Endothelial cell of umbilical vein (primary cell): ENCODE measurements around the gene ZG16B. TPM values are rescaled to one million over a fixed set of nuclear protein-coding genes. Genes with fewer than 3 reads are reported as not detected.

Experiments
- BruUV-seq: library from RNA; stranded (reverse); fragments of 400-500 nt; replicated peaks from 2 replicates; lab custom pipeline; 2021; lab: Mats Ljungman, UMichigan
- CTCF ChIA-PET: fragments of 300-600, 350-600 bp; sonication (Branson Sonifier 250); formaldehyde crosslinking; loops from one replicate; lab custom pipeline; 2021; ENCODE audit warnings: antibody characterized with exemption, inconsistent platforms; lab: Charles Lee
- POLR2A ChIA-PET: fragments of 300-600, 350-600 bp; sonication (Branson Sonifier 250); formaldehyde crosslinking; loops from one replicate; lab custom pipeline; 2021; ENCODE audit warnings: antibody characterized with exemption, inconsistent platforms; lab: Charles Lee
- DNase-seq: peaks from one replicate; pipeline ENCODE4 v3.0.0-alpha.2; 2011; ENCODE audit warnings: low read depth, low spot score
- FAIRE-seq: peaks from 2 replicates; lab custom pipeline; 2011; peaks lifted over from hg19 to GRCh38; lab: Jason Lieb, UNC
- H2AFZ ChIP-seq: 2 replicates; pipeline ENCODE4 v1.6.0; 2012; ENCODE audit warnings: low read depth, low read length, control low read depth, inconsistent platforms
- H3K27ac ChIP-seq: 2 replicates; pipeline ENCODE4 v1.5.1; 2011; ENCODE audit warnings: low read depth, mild to moderate bottlenecking, control low read depth, low read length, moderate library complexity; ENCODE audit not compliant: insufficient read depth
- H3K27me3 ChIP-seq, 2 experiments: 2 replicates each; pipeline versions ENCODE4 v1.6.0 to v1.6.1; 2011; ENCODE audit warnings: low read length in 2 of 2, mixed read lengths in 1 of 2; ENCODE audit not compliant: control insufficient read depth in 2 of 2, insufficient read depth in 2 of 2
- H3K36me3 ChIP-seq, 2 experiments: 2 replicates in 1 of 2; 3 replicates in 1 of 2; pipeline ENCODE4 v1.5.1; 2011; ENCODE audit warnings: low read length in 2 of 2, mild to moderate bottlenecking in 1 of 2, moderate library complexity in 1 of 2; ENCODE audit not compliant: control insufficient read depth in 2 of 2, insufficient read depth in 2 of 2; ENCODE audit errors: extremely low read depth in 1 of 2
- H3K4me1 ChIP-seq: 3 replicates; pipeline ENCODE4 v1.5.1; 2011; ENCODE audit warnings: mild to moderate bottlenecking, low read length; ENCODE audit not compliant: control insufficient read depth, insufficient read depth; ENCODE audit errors: extremely low read depth
- H3K4me2 ChIP-seq: 2 replicates; pipeline ENCODE4 v1.6.1; 2011; ENCODE audit warnings: low read length, control low read depth, mixed read lengths; ENCODE audit not compliant: insufficient read depth
- H3K4me3 ChIP-seq, 3 experiments: fragments of 200-600 bp in 1 of 3; sonication (generic), shearing (Covaris generic) in 1 of 3; replicated peaks in 1 of 3; 2 replicates each; pipeline ENCODE4 v1.5.1; 2011 to 2016; ENCODE audit warnings: control low read depth in 3 of 3, low read length in 3 of 3, mild to moderate bottlenecking in 2 of 3, inconsistent platforms in 1 of 3, low read depth in 1 of 3, moderate library complexity in 1 of 3; ENCODE audit not compliant: insufficient read depth in 1 of 3
- H3K79me2 ChIP-seq: 2 replicates; pipeline ENCODE4 v1.6.0; 2012; ENCODE audit warnings: low read length, inconsistent platforms; ENCODE audit not compliant: control insufficient read depth, insufficient read depth
- H3K9ac ChIP-seq: replicated peaks from 2 replicates; pipeline ENCODE3; 2011; ENCODE audit warnings: low read length, control low read depth; ENCODE audit not compliant: insufficient read depth; ENCODE audit errors: extremely low read depth
- H3K9me1 ChIP-seq: replicated peaks from 3 replicates; pipeline ENCODE4 v1.6.0; 2011; ENCODE audit warnings: mild to moderate bottlenecking, low read length; ENCODE audit not compliant: control insufficient read depth, insufficient read depth; ENCODE audit errors: extremely low read depth
- H3K9me3 ChIP-seq: replicated peaks from 2 replicates; pipeline ENCODE4 v1.5.1; 2012; ENCODE audit warnings: low read length, inconsistent platforms; ENCODE audit not compliant: control insufficient read depth, insufficient read depth
- H4K20me1 ChIP-seq: replicated peaks from 2 replicates; pipeline ENCODE3; 2011; ENCODE audit warnings: mild to moderate bottlenecking, low read length; ENCODE audit not compliant: control insufficient read depth, insufficient read depth; ENCODE audit errors: extremely low read depth
- EZH2 ChIP-seq: IDR thresholded peaks from 2 replicates; pipeline ENCODE4 v1.6.1; 2012; ENCODE audit warnings: borderline replicate concordance, low read depth, mild to moderate bottlenecking, moderate library complexity, low read length, inconsistent platforms; ENCODE audit not compliant: severe bottlenecking
- FOS ChIP-seq: IDR thresholded peaks from 2 replicates; pipeline ENCODE4 v1.6.1; 2011; ENCODE audit warnings: mild to moderate bottlenecking, low read length, moderate library complexity, borderline replicate concordance; ENCODE audit not compliant: insufficient read depth
- GATA2 ChIP-seq: IDR thresholded peaks from 2 replicates; pipeline ENCODE4 v1.7.0; 2011; ENCODE audit warnings: low read depth, mild to moderate bottlenecking, moderate library complexity, mixed read lengths, low read length; ENCODE audit not compliant: insufficient read length, insufficient read depth
- JUN ChIP-seq: IDR thresholded peaks from 2 replicates; pipeline ENCODE4 v1.6.1; 2011; ENCODE audit warnings: borderline replicate concordance, low read depth; ENCODE audit not compliant: insufficient read length, insufficient read depth
- MYC ChIP-seq: IDR thresholded peaks from one replicate; pipeline ENCODE4 v1.6.1; 2011; ENCODE audit warnings: mild to moderate bottlenecking, low read depth, low read length
- POLR2A ChIP-seq: IDR thresholded peaks from 2 replicates; pipeline ENCODE4 v1.6.1; 2012; ENCODE audit warnings: low read depth, mild to moderate bottlenecking, control low read depth, low read length
- POLR2AphosphoS5 ChIP-seq: IDR thresholded peaks from 2 replicates; pipeline ENCODE4 v1.6.1; 2012; ENCODE audit warnings: low read depth, mild to moderate bottlenecking, control low read depth, low read length, moderate library complexity; ENCODE audit not compliant: insufficient read depth
- dilution Hi-C: fragments of 300-500 bp; cut with MboI; formaldehyde crosslinking; loops from one replicate; pipeline ENCODE4 v1.15.0; 2019; ENCODE audit warnings: low sequenced_read_pairs; ENCODE audit not compliant: extremely low pct_ligation_motif_present
- intact Hi-C: fragments of 100-400 bp; cut with micrococcal nuclease; formaldehyde crosslinking; loops from one replicate; pipeline ENCODE4 v1.10.0; 2022
- polyA plus RNA-seq, 4 experiments: library from polyadenylated mRNA; depleted of rRNA in 3 of 4; stranded (reverse) in 3 of 4; unstranded in 1 of 4; fragments of >200 nt; gene quantifications; 2 replicates each; pipeline versions ENCODE4 v1.2.1 to v1.2.3, GENCODE V29; 2011 to 2012; ENCODE audit warnings: missing spikeins in 1 of 4
- total RNA-seq: library from RNA; stranded (reverse); gene quantifications from 2 replicates; pipeline ENCODE4 v1.2.3, GENCODE V29; 2021
- TF ChIP-seq, protein P1 (sequence below): IDR thresholded peaks from 2 replicates; pipeline ENCODE4 v1.6.1; 2011; ENCODE audit not compliant: insufficient read depth, insufficient read length

ZG16B gene
- total and polyA plus RNA-seq, 2 donors (not counting 3 experiments of a cell fraction or from before 2014, with no cell fraction given): 0.22 TPM; not detected in 1

GRCh38 chr16:2871926-2872325, 41.8 kb downstream of the ZG16B start:
- no peaks in the 10 kb centered on the region for H3K79me2 ChIP-seq
- H3K4me1 ChIP-seq: peaks cover 5% of the 10 kb centered on the region
- TF ChIP-seq POLR2AphosphoS5 (no peak), GATA2 (no peak), FOS (no peak), POLR2A (no peak), EZH2 (no peak), JUN (no peak), MYC (no peak)
- TF ChIP-seq, protein P1, sequence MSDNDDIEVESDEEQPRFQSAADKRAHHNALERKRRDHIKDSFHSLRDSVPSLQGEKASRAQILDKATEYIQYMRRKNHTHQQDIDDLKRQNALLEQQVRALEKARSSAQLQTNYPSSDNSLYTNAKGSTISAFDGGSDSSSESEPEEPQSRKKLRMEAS: no peak
- H3K9me1 ChIP-seq: no peaks in the 10 kb centered on the region
- CTCF ChIA-PET: interaction anchor here (1.3 to 13.6 kb wide), 5 partner anchors 11 to 55 kb away, joined by 3 to 372 read pairs (median 12); partner anchors contain the start of gene FLYWCH2
- no peaks in the 10 kb centered on the region for H3K36me3 ChIP-seq
- no peaks in the 10 kb centered on the region for H3K9me3 ChIP-seq
- H3K9ac ChIP-seq: no peak overlapping the region
- dilution Hi-C loops: no loop called here
- H3K27me3 ChIP-seq: peaks cover 0 to 2% of the 10 kb centered on the region in 2 experiments
- H3K4me3 ChIP-seq: no peak overlapping the region
- no peaks in the 10 kb centered on the region for H4K20me1 ChIP-seq
- H3K4me2 ChIP-seq: no peak overlapping the region
- intact Hi-C loops: no loop called here
- BruUV-seq: no TSS peak
- no peak overlapping the region for H2AFZ ChIP-seq
- FAIRE-seq: no peak
- no peak overlapping the region for H3K27ac ChIP-seq
- POLR2A ChIA-PET: no interaction called here
- no peak for DNase-seq
